ENCODE results near the gene ACRV1.
"Not testable (repeated sequence)": the region's sequence is repeated elsewhere in the genome, so short reads cannot be mapped to it uniquely, and the experiment has no call there.

ACRV1 gene, protein sequence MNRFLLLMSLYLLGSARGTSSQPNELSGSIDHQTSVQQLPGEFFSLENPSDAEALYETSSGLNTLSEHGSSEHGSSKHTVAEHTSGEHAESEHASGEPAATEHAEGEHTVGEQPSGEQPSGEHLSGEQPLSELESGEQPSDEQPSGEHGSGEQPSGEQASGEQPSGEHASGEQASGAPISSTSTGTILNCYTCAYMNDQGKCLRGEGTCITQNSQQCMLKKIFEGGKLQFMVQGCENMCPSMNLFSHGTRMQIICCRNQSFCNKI

GRCh38 chr11:125680747-125681146, at the start of gene ACRV1:
Gene ACRV1, minus strand, starts transcription at chr11:125680847. Its CDS starts 67 bp downstream, at chr11:125680780.
- no peak for DNase-seq (ENCODE audit: low read depth)

GRCh38 chr11:125728969-125729368, 48.3 kb upstream of the ACRV1 start:
- no peak for DNase-seq (ENCODE audit: low read depth)

GRCh38 chr11:125724125-125724524, 43.5 kb upstream of the ACRV1 start:
- no peak for DNase-seq (ENCODE audit: low read depth)

GRCh38 chr11:125720781-125721180, 40.1 kb upstream of the ACRV1 start:
- DNase-seq (ENCODE audit: low read depth): no peak

- DNase-seq (ENCODE audit: low read depth): not testable (repeated sequence)
Observed at GRCh38 chr11:125704686-125705085, 24.0 kb upstream of the ACRV1 start.

- no peak for DNase-seq (ENCODE audit: low read depth)
Observed at GRCh38 chr11:125701858-125702621, 21.4 kb upstream of the ACRV1 start.

GRCh38 chr11:125701018-125701610, 20.5 kb upstream of the ACRV1 start:
- DNase-seq (ENCODE audit: low read depth): no peak

- DNase-seq (ENCODE audit: low read depth): no peak
Observed at GRCh38 chr11:125694951-125695350, 14.3 kb upstream of the ACRV1 start.

- DNase-seq (ENCODE audit: low read depth): no peak
Observed at GRCh38 chr11:125692887-125693286, 12.2 kb upstream of the ACRV1 start.

GRCh38 chr11:125690006-125690405, 9.4 kb upstream of the ACRV1 start:
- DNase-seq (ENCODE audit: low read depth): no peak

- no peak for DNase-seq (ENCODE audit: low read depth)
Observed at GRCh38 chr11:125689274-125689859, 8.7 kb upstream of the ACRV1 start.

DNA sequence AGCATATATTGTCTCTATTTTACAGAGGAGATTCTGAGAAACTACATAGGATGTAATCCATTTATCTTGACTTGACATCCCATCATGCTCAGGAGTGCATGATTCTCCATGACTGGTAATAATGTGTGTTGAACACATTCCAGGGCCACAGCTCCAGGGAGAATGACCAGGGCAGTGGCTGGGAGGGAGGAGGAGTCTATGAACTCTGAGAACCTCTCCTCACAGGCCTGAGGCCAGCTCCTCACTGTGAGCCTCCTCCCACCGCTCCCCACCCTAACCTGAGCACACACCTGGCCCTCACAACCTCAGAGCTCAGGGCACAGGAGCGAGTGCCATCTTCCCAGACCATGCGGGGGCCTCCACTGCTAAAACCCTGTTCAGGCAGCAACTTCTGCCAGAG, 8.0 kb upstream of the ACRV1 start:
- DNase-seq (ENCODE audit: low read depth): no peak

DNA sequence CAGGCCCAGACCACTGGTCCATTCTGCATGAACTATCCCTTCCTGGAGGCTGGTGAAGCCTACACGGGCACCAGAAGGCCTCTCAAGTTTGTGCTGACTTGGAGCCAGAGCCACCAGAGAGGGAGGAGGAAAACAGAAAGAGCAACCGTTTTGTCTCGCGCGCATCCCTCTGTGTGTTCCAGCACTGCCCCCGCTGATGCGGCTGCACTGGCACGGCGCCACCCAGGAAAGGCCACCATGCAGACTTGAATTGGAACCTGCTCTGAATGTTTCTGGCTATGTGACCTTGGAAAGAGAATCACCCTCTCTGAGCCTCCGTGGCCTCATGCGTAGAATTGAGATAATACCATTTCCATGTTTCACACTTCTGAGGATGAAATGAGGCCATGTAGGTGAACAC, 7.4 kb upstream of the ACRV1 start:
- no peak for DNase-seq (ENCODE audit: low read depth)

GRCh38 chr11:125685228-125685627, 4.6 kb upstream of the ACRV1 start:
- no peak for DNase-seq (ENCODE audit: low read depth)

DNA sequence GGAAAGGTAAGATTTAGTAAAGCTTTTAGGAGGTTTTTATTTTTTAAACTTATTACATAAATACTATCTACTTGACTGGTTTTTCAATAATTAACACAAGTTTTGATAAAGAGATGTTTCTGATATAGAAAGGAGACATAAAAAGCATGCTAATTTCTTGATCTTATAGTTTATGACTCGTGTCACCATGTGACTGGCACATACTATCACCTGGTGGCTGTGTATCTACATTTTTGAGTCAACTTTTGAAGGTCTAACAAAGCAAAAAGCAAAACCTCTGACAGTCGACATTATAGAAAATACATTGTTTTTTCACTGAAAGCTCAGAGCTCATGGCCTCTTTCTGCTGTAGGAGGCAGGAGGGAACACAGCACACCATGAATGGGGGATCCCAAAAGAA, 810 bp downstream of the ACRV1 start:
- DNase-seq (ENCODE audit: low read depth): no peak

DNA sequence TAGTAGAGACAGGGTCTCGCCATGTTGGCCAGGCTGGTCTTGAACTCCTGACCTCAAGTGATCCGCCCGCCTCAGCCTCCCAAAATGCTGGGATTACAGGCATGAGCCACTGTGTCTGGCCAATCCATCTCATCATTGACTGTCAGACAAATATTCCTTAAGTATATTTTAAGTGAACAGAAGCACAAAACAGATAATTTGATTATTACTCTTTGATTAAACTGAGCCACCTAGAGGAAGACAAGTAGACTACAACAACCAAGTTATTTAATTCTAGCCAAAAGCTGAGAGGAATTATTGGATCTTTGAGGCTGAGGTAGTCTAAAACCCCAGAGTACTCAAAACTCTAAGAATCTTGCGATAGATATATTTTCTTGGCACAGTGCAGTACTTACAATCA, 1.2 kb downstream of the ACRV1 start:
- no peak for DNase-seq (ENCODE audit: low read depth)

- no peak for DNase-seq (ENCODE audit: low read depth)
Observed at GRCh38 chr11:125675196-125675595, 5.5 kb downstream of the ACRV1 start.

DNA sequence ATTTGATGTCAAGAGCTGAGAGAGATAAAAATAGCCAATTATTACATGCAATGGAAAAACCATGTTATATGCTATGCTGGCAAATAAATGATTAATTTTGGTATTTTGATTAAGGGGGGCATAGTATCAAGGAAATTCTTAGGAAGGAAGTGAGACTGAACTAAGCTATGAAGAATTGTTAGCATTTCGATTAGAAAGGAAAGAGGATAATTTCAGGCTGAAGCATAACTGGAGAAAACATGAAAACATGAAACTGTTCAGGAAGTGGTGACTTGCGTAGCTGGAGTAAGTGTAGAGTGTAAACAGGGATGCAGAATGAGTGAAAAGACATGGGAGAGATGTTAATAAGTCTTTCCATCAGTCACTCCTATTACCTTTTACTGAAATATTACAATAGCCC, 6.4 kb downstream of the ACRV1 start:
- no peak for DNase-seq (ENCODE audit: low read depth)

DNA sequence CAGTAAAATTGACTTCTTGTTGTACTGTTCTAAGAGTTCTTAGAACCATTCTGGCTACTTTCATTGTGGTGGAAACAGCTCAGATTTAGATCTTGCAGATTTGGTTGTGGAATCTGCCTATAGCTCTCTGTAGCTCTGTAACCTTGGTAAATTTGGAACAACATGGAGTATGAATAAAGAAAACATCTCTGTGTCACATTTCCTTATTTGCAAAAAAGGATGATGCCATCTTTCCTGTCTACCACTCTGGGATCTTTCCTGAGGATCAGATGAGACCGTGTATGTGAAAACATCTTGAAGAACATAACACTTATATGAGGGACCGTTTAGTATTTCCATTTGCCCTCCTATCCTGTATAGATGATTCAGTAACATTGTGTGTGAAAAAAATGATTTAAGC, 9.1 kb downstream of the ACRV1 start:
- no peak for DNase-seq (ENCODE audit: low read depth)

GRCh38 chr11:125670172-125670571, 10.5 kb downstream of the ACRV1 start:
- DNase-seq (ENCODE audit: low read depth): no peak

DNA sequence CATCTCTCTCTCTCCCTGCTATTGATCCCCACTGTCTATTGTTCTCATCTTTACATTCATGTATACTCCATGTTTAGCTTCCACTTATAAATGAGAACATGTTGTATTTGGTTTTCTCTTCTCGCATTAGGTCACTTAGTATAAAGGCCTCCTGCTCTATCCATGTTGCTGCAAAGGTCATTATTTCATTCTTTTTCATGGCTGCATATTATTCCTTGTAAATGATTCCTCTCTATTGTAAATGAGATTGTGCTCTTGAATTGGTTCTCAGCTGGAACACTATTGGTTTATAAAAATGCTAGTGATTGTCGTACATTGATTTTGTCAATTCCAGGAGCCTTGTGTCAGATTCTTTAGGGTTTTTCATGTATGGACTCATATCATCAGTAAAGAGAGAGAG, 13.5 kb downstream of the ACRV1 start:
- no peak for DNase-seq (ENCODE audit: low read depth)

GRCh38 chr11:125663910-125664309, 16.7 kb downstream of the ACRV1 start:
- no peak for DNase-seq (ENCODE audit: low read depth)

- DNase-seq (ENCODE audit: low read depth): no peak
Observed at GRCh38 chr11:125662689-125663088, 18.0 kb downstream of the ACRV1 start.

Data from T-helper 22 cell (primary cell).